ENCODE data around the gene HMCN2. TPM values are rescaled to one million over a fixed set of nuclear protein-coding genes. Genes with fewer than 3 reads are reported as not detected.

HMCN2 gene
- total RNA-seq, 1 experiment from 2014 or later = 8.6 TPM

- no peak overlapping the region for H4K5ac ChIP-seq (ENCODE audit: insufficient read length, low read depth, low read length)
- H3K27me3 Mint-ChIP-seq (ENCODE audit: low read depth) = no peaks in the 10 kb centered on the region; the same call in 1 of the 2 replicates
These were observed 89.2 kb downstream of the HMCN2 start for GRCh38 chr9:130354806-130355205.

More at GRCh38 chr9:130354806-130355205, 89.2 kb downstream of the HMCN2 start:
- Histone ChIP-seq H4K20me1 (ENCODE audit: control insufficient read depth, insufficient read depth, insufficient read length) (no peaks in the 10 kb centered on the region), H2AK5ac (ENCODE audit: insufficient read length, low read length) (no peak overlapping the region), H3K9ac (ENCODE audit: extremely low read depth, insufficient read length, low read length) (no peak overlapping the region), H3K14ac (ENCODE audit: insufficient read depth, low read length) (no peak overlapping the region), H3K56ac (ENCODE audit: insufficient read length, low read depth, low read length) (no peak overlapping the region), H3K79me2 (ENCODE audit: insufficient read depth, low read length) (no peaks in the 10 kb centered on the region), H3K4me2 (ENCODE audit: insufficient read depth, insufficient read length, low read length) (no peak overlapping the region), H4K8ac (replicated peaks; ENCODE audit: insufficient read length, low read depth, low read length) (no peak overlapping the region), H3K9me3 (ENCODE audit: control insufficient read depth, low read depth, low read length) (no peaks in the 10 kb centered on the region), H3K27ac (ENCODE audit: insufficient read length, low read depth, low read length) (no peak overlapping the region), H3K4me1 (ENCODE audit: insufficient read depth, low read length) (no peaks in the 10 kb centered on the region), H3K27me3 (ENCODE audit: insufficient read depth, low read length) (no peaks in the 10 kb centered on the region), H2AFZ (ENCODE audit: low read length) (no peak overlapping the region), H3K79me1 (ENCODE audit: insufficient read depth, low read depth, low read length, poor library complexity, severe bottlenecking) (no peaks in the 10 kb centered on the region), H2BK120ac (ENCODE audit: low read depth, low read length, poor library complexity, severe bottlenecking) (no peak overlapping the region), H3K23ac (ENCODE audit: insufficient read length, low read depth, low read length) (no peak overlapping the region), H2BK12ac (ENCODE audit: insufficient read length, low read depth, low read length) (no peak overlapping the region), H2BK15ac (ENCODE audit: low read depth, low read length) (no peak overlapping the region), H3K18ac (ENCODE audit: insufficient read length, low read depth, low read length) (no peak overlapping the region), H4K91ac (ENCODE audit: insufficient read length, low read depth, low read length) (no peak overlapping the region), H3T11ph (ENCODE audit: low read length) (no peak overlapping the region), H3K4ac (ENCODE audit: low read depth, low read length) (no peak overlapping the region), H2BK5ac (ENCODE audit: insufficient read length, low read length) (no peak overlapping the region), H2BK20ac (ENCODE audit: low read depth, low read length, poor library complexity, severe bottlenecking) (no peak overlapping the region), H3K23me2 (ENCODE audit: insufficient read length, low read depth, low read length, poor library complexity, severe bottlenecking) (no peaks in the 10 kb centered on the region)
- TF ChIP-seq CTCF (conservative IDR thresholded peaks at IDR 0.05) = no peak
- no peak for DNase-seq
- Mint-ChIP-seq H3K36me3 (ENCODE audit: insufficient read depth in 1 of 3, low read depth in 3 of 3) (peaks cover 2 to 21% (median 5%) of the 10 kb centered on the region in 3 experiments; a peak in 4 of 7 replicates), H3K4me1 (peaks cover 0 to 6% of the 10 kb centered on the region in 2 experiments; a peak in 1 of 4 replicates), H3K27ac (no peak overlapping the region), H3K9me3 (no peaks in the 10 kb centered on the region; a peak in 1 of 5 replicates), H3K4me3 (no peak overlapping the region)
- no CpG with 5 or more reads among the region's 18 CpGs for WGBS (ENCODE audit: extremely low coverage, insufficient read length, low lambda C conversion rate)

All from H9 (cell line).